ENCODE measurements around the gene PLA2G2A. TPM values are rescaled to one million over a fixed set of nuclear protein-coding genes. Genes with fewer than 3 reads are reported as not detected.

Gene PLA2G2A
- total and polyA plus RNA-seq, 2 donors = 0.48 to 1,346 TPM

DNA sequence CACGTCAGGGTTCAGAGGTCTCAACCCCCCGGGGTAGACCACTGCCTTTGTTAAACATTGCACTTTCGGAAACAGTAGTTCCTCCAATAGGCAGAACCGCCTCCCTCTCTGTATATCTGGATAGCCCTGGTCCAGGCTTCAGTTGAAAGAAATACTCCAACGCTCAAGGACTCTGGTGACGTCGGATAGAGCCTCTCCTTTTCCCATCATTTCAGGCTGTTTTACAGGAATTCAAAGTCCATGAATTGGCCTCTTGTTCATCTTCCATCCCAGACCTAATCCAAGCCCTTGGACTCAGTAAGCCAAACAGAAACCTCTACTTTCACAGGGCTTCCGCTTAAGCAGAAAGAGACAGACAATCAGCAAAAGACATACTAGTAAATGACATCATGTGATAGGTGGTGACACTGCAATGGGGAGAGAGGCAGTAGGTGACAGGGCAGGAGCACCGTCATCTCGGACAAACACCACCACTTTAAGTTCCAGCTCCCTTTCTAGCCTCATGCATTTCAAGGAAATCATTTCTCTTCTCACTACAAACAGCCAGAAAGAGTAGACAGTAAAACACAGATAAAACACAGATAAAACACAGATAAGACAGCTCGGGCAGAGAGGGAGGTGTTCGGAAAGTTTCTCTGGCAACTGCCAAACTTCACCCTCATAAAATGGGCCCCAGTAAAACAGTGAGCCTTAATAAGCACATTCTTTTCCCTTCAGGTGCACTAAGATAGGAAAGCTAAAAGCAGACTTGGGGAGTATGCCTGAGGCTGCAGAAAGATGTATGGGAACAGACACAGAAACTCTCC, 2.3 kb upstream of the PLA2G2A start:
- Histone ChIP-seq H3K36me3 (ENCODE audit: insufficient read depth) (no peaks in the 10 kb centered on the region), H3K4me1 (ENCODE audit: insufficient read depth) (no peaks in the 10 kb centered on the region), H3K4me3 (ENCODE audit: low read depth, low read length) (no peak overlapping the region), H3K27ac (ENCODE audit: low read depth) (no peak overlapping the region)
- no peak for DNase-seq (ENCODE audit: extremely low spot score)
- 23% methylated on average over 12 of the region's 12 CpGs for WGBS

DNA sequence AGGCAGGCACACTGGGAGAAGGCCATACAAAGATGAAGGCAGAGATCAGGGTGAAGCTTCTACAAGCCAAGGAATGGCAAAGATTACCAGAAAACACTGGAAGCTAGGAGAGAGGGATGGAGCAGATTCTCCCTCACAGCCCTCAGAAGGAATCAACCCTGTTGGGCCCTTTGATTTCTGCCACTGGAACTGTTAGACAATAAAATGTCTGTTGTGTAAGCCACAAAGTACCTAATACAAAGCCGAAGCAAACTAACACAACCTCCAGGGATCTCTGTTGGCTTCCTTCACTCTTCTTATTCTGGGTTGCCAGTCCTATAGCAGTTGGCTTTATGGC, 1.7 kb upstream of the PLA2G2A start:
- 62% methylated on average over 1 of the region's 1 CpG for WGBS
- H3K4me1 ChIP-seq (ENCODE audit: insufficient read depth) = no peaks in the 10 kb centered on the region
- H3K4me3 ChIP-seq (ENCODE audit: low read depth, low read length) = no peak overlapping the region
- no peak for DNase-seq (ENCODE audit: extremely low spot score)
- no peak overlapping the region for H3K27ac ChIP-seq (ENCODE audit: low read depth)
- no peaks in the 10 kb centered on the region for H3K36me3 ChIP-seq (ENCODE audit: insufficient read depth)

DNA sequence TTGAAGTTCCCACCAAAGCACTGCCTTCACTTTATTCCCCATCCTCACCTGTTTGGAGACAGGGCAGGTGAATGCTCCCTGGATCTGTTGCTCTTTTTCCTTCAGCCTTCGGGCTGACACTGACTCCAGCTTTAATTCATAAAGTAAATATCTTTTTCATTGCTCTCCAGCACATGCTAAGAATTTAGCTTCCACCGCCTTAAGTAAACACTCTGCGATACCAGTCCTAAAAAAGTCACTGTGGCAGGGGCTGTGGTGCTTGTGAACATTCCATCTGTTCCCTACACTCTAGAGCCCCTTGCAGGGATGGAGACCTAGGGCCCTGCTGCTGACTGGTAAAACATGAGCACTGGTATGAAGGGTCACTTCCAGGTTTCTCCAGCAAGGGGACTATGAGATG, 896 bp upstream of the PLA2G2A start:
- no peak for DNase-seq (ENCODE audit: extremely low spot score)
- Histone ChIP-seq H3K4me1 (ENCODE audit: insufficient read depth) (no peaks in the 10 kb centered on the region), H3K36me3 (ENCODE audit: insufficient read depth) (no peaks in the 10 kb centered on the region), H3K4me3 (ENCODE audit: low read depth, low read length) (no peak overlapping the region), H3K27ac (ENCODE audit: low read depth) (no peak overlapping the region)
- 37% methylated on average over 3 of the region's 3 CpGs for WGBS

DNA sequence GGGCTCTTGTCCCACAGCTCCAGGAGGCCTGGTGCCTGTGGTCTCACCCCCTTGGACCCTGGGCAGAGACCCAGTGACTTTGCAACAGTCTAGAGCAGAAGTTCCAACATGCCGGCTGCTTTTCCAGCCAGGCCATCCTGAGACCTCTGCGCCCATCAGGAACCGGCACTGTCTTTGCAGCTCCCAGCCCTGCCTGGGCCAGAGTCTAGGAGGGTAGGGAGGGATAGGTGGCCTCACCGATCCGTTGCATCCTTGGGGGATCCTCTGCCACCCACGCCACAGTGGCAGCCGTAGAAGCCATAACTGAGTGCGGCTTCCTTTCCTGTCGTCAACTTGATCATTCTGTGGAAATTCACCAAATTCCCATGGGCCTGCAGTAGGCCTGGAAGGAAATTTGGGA, 1.3 kb downstream of the PLA2G2A start:
- Histone ChIP-seq H3K4me1 (ENCODE audit: insufficient read depth) (no peaks in the 10 kb centered on the region), H3K36me3 (ENCODE audit: insufficient read depth) (no peaks in the 10 kb centered on the region), H3K27ac (ENCODE audit: low read depth) (no peak overlapping the region), H3K4me3 (ENCODE audit: low read depth, low read length) (no peak overlapping the region)
- no peak for DNase-seq (ENCODE audit: extremely low spot score)
- WGBS = 93% methylated on average over 9 of the region's 9 CpGs

DNA sequence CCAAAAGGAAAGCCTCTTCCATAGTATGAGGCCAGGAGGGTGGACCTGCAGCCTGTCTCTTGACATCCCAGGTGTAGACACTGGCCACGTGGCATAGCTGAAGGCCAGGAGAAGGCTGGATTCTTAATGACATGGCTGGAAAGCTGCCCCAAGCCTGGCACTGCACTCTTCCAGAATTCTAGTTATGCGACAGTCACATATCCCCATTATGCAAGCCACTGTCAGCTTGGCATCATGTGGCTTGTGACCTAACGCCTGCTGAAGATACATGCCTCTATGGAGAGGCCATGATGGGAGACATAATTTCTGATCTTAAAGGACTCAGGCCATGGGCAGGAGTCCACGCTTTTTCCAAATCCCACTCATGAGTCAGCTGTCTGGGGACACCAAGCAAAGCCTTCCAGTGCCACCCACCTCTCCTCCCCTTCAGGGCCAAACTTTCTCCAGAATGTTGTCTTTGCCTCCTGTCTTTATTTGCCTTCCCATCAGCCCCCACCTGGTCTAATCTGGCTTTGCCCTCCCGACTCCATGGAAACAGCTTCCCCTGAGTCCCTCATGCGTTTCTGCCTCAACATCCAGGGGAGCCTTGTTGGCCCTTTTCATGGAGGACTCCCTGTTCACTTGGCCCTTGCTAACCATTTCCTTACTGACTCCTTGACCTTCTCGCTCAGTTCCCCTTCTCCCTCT, 3.0 kb downstream of the PLA2G2A start:
- no peak overlapping the region for H3K4me3 ChIP-seq (ENCODE audit: low read depth, low read length)
- DNase-seq (ENCODE audit: extremely low spot score) = no peak
- H3K4me1 ChIP-seq (ENCODE audit: insufficient read depth) = no peaks in the 10 kb centered on the region
- 86% methylated on average over 7 of the region's 7 CpGs for WGBS
- H3K36me3 ChIP-seq (ENCODE audit: insufficient read depth) = no peaks in the 10 kb centered on the region
- H3K27ac ChIP-seq (ENCODE audit: low read depth) = no peak overlapping the region

DNA sequence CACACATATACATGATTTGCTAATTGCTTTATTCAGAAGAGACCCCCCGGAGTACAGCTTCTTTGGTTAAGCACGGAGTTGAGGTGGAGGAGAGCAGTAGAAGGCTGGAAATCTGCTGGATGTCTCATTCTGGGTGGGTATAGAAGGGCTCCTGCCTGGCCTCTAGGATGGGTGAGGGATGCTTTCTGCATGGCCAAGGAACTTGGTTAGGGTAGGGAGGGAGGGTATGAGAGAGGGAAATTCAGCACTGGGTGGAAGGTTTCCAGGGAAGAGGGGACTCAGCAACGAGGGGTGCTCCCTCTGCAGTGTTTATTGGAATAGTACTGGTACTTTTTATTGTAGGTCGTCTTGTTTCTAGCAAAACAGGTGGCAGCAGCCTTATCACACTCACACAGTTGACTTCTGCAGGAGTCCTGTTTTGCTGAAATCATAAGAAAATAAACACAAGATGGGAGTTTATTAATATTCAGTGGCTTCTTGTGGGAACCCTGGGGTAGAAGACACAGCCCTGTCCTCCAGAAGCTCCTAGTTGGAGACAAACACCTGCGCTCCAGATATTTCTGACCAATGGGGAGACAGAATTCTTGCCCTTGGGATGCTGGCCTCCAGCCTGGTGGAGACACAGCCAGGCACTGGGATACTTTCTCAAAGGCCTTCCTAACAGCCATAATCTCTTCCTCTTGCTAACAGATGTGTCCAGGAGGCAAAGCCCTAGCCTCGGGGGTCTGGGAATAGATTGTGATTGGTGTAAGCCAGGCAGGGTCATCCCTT, 3.8 kb downstream of the PLA2G2A start:
- no peaks in the 10 kb centered on the region for H3K4me1 ChIP-seq (ENCODE audit: insufficient read depth)
- no peaks in the 10 kb centered on the region for H3K36me3 ChIP-seq (ENCODE audit: insufficient read depth)
- no peak for DNase-seq (ENCODE audit: extremely low spot score)
- no peak overlapping the region for H3K4me3 ChIP-seq (ENCODE audit: low read depth, low read length)
- no peak overlapping the region for H3K27ac ChIP-seq (ENCODE audit: low read depth)
- 42% methylated on average over 6 of the region's 6 CpGs for WGBS

DNA sequence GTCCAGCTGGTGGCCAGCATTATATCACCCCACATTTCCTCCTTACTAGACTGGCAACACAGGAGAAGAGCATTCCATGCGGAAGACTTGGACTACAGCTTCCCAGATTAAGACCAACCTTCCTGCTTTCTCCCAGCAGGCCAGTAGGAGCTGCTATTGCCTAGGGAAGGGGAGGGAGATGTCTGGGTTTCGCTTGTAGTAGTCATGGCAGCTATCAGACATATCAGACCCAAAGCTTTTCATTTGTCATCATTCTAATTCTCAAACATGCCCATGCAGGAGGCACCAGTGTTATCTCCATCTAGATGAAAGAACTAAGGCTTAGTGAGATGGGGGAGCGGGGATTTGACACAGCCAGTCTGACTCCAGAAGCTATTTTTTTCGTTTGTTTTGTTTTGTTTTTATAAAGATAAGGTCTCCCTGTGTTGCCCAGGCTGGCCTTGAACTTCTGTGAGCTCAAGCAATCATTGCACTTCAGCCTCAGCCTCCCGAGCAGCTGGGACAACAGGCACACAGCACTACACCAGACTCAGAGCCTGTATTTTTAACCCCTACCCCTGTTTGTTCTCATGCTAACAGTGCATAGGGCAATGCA, 4.5 kb downstream of the PLA2G2A start:
- no peaks in the 10 kb centered on the region for H3K36me3 ChIP-seq (ENCODE audit: insufficient read depth)
- WGBS = 10% methylated on average over 5 of the region's 5 CpGs
- DNase-seq (ENCODE audit: extremely low spot score) = peak; percentile 80
- no peak overlapping the region for H3K27ac ChIP-seq (ENCODE audit: low read depth)
- H3K4me3 ChIP-seq (ENCODE audit: low read depth, low read length) = no peak overlapping the region
- H3K4me1 ChIP-seq (ENCODE audit: insufficient read depth) = no peaks in the 10 kb centered on the region

DNA sequence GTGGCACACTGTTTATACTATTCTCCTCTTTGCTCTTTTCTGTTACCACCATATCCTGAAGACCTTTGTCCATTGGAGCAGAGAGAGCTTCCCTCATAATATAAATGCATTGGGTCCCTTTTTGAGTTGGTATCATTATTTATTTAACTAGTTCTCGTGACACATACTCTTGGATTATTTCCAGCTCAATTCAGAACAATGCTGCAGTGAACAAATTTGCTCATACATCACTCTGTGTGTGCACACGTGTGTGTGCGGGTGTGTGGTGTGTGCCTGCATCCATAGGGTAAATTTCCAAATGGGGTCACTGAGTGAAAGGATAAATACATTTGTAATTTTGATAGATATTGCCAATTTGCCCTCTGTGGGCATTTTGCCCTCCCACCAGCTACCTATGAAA, 5.8 kb downstream of the PLA2G2A start:
- Histone ChIP-seq H3K27ac (ENCODE audit: low read depth) (no peak overlapping the region), H3K4me1 (ENCODE audit: insufficient read depth) (no peaks in the 10 kb centered on the region), H3K36me3 (ENCODE audit: insufficient read depth) (no peaks in the 10 kb centered on the region), H3K4me3 (ENCODE audit: low read depth, low read length) (no peak overlapping the region)
- DNase-seq (ENCODE audit: extremely low spot score) = no peak
- 49% methylated on average over 3 of the region's 3 CpGs for WGBS

DNA sequence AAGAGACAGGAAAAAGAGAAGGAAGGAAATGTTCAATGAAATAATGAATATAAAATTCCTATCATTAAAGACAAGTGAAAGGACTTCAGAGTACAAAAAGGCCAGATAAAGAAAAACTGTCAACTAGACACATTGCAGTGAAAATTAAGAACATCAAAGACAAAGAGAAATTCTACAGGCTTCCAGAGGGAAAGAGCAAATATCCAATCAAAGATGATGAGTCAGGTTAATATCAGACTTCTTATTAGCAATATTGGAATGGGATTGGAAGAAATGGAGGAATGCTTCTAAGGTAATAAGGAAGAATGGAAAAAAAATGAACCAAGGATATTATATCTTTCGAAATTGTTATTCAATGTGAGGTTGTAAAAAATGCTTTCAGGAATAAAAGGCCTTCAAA, 7.8 kb downstream of the PLA2G2A start:
- WGBS = 88% methylated on average over 1 of the region's 1 CpG
- Histone ChIP-seq H3K4me3 (ENCODE audit: low read depth, low read length) (no peak overlapping the region), H3K27ac (ENCODE audit: low read depth) (no peak overlapping the region), H3K4me1 (ENCODE audit: insufficient read depth) (no peaks in the 10 kb centered on the region), H3K36me3 (ENCODE audit: insufficient read depth) (no peaks in the 10 kb centered on the region)
- DNase-seq (ENCODE audit: extremely low spot score) = no peak

DNA sequence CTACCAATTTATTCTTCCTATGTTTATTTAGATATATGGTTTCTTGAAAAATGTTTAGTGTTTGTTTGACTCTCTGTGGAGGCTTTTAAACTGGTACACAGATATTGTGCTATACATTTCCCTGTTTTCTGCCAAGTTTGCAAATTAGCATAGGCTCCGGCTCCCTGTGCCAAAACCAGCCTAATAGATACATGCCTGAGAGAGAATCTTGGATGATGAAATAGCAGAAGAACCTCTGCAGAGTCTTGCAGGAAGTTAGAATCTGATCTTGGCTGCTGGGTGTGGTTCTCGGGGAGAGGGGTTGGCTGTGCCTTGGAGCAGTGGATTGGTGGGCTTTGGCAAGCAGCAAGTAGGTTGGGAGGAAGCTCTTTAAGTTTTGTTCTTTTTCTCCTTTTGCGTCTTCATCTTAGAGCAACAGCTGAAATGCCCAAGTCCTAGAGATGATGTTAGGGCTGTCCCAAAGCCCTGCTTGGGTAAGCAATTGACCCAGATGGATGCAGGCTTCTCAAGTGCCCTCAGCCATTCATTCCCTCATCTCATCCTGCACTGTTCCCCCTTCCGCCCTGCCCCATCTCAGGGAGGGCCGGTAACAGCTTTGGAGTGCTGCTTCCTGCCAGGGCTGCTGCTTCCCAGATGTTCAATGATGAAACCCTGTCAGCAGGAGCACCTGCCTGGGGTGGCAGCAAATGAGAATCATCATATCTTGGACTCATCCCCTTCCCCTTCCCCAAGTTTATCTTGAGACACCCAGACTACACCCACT, 9.3 kb downstream of the PLA2G2A start:
- WGBS = 46% methylated on average over 5 of the region's 5 CpGs
- Histone ChIP-seq H3K4me1 (ENCODE audit: insufficient read depth) (no peaks in the 10 kb centered on the region), H3K27ac (ENCODE audit: low read depth) (no peak overlapping the region), H3K36me3 (ENCODE audit: insufficient read depth) (no peaks in the 10 kb centered on the region), H3K4me3 (ENCODE audit: low read depth, low read length) (no peak overlapping the region)
- no peak for DNase-seq (ENCODE audit: extremely low spot score)

DNA sequence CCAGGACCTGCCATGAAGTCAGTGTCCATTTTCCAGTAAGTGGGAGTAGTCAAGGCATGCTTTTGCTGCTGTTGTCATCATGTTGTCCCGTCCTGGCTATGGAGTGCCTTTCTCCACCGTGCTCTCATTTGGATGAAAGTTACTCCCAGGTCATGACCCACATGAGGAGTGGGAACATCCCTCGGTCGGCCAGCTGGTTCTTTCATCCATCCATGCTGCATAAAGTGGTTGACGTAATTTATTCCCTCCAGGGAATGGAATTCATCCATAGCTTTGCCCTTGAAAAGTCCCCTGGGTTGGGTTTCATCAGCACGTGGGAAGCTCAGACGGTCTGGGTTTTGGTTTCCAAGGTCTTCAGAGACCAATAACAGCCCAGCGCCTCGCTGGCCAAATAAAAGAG, 11.6 kb downstream of the PLA2G2A start:
- Histone ChIP-seq H3K4me1 (ENCODE audit: insufficient read depth) (no peaks in the 10 kb centered on the region), H3K4me3 (ENCODE audit: low read depth, low read length) (no peak overlapping the region), H3K27ac (ENCODE audit: low read depth) (no peak overlapping the region), H3K36me3 (ENCODE audit: insufficient read depth) (no peaks in the 10 kb centered on the region)
- no peak for DNase-seq (ENCODE audit: extremely low spot score)
- WGBS = 70% methylated on average over 9 of the region's 9 CpGs

DNA sequence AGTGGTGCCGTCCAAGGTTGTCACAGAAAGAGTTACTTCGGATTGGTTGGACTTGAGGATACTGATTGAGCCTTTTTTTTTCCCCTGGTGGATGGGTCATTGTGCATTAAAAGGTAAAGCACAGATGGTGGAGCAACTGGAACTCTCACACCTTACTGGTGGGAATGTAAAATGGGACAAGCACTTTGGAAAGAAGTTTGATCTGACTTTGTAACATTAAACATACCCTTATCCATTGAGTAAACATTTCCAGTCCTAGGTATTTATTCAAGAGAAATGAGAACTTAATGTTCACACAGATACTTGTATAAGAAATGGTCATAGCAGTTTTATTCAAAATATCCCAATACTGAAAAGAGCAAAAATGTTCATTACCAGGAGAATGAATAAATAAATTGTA, 14.9 kb downstream of the PLA2G2A start:
- Histone ChIP-seq H3K4me1 (ENCODE audit: insufficient read depth) (no peaks in the 10 kb centered on the region), H3K27ac (ENCODE audit: low read depth) (no peak overlapping the region), H3K4me3 (ENCODE audit: low read depth, low read length) (no peak overlapping the region), H3K36me3 (ENCODE audit: insufficient read depth) (no peaks in the 10 kb centered on the region)
- WGBS = 86% methylated on average over 2 of the region's 2 CpGs
- DNase-seq (ENCODE audit: extremely low spot score) = no peak

DNA sequence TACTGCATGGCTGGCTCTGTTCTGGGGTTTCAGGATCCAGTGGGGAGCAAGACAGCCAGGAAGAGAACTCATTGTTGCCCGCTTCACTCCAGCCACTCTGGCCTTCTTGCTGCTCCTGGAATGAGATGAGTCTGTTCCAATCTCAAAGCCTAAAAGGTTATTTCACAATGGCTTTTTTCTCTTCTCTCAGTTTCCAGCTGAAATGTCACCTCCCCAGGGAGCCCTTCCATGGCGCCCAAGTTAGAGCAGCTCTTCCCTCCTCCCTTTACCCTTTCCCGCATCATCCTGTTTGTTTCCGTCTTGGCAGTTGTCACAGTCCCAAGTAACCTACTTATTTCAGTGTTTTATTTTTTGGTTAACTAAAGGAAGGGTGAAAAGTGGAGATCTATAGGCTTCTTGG, 15.8 kb downstream of the PLA2G2A start:
- DNase-seq (ENCODE audit: extremely low spot score) = no peak
- Histone ChIP-seq H3K27ac (ENCODE audit: low read depth) (no peak overlapping the region), H3K36me3 (ENCODE audit: insufficient read depth) (no peaks in the 10 kb centered on the region), H3K4me1 (ENCODE audit: insufficient read depth) (no peaks in the 10 kb centered on the region), H3K4me3 (ENCODE audit: low read depth, low read length) (no peak overlapping the region)
- WGBS = 91% methylated on average over 4 of the region's 4 CpGs

Measured in urinary bladder (tissue), 4 donors.